ENCODE data around the gene VAMP4.
"Not testable (repeated sequence)": the region's sequence is repeated elsewhere in the genome, so short reads cannot be mapped to it uniquely, and the experiment has no call there.

The VAMP4 gene

DNA sequence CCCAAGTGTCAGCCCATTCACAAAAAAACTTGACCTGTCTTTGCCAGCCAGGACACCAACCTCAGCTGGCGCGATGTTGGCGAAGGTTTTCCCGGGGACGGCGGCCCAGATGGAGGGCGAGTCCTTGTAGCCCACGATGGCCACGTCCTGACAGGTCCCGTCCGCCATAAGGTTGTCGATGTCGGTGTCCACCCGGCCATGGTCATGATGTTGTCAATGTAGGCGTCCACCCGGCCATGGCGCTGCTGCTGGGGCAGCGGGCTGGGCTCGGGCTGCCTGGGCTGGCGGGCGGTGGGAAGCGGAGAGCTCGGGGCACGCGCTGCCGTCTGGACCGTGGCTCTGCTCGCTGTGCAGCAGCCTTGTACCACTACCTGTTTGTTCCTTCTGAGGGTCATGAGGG is 71.1 kb downstream of the VAMP4 start:
- Histone ChIP-seq H3K9ac (ENCODE audit: insufficient read length) (no peak overlapping the region), H3K4me3 (no peak overlapping the region), H3K9me3 (ENCODE audit: low read depth, low read length) (no peaks in the 10 kb centered on the region), H3K36me3 (ENCODE audit: insufficient read depth, low read length) (no peaks in the 10 kb centered on the region), H3K27ac (no peak overlapping the region)
- TF ChIP-seq POLR2AphosphoS5 (IDR thresholded peaks at IDR 0.05; ENCODE audit: borderline replicate concordance, low read depth, low read length): no peak
- TF ChIP-seq EZH2 (IDR thresholded peaks at IDR 0.05): no peak
- TF ChIP-seq FOXP2 (optimal IDR thresholded peaks at IDR 0.05; ENCODE audit: control extremely low read depth, extremely low read length, insufficient read depth): no peak
- no peak for DNase-seq (ENCODE audit: low read depth, low spot score)

GRCh38 chr1:171668372-171668771 is 73.5 kb downstream of the VAMP4 start:
- no peak for DNase-seq (ENCODE audit: low read depth, low spot score)
- H3K4me3 ChIP-seq: no peak overlapping the region
- no peaks in the 10 kb centered on the region for H3K9me3 ChIP-seq (ENCODE audit: low read depth, low read length)
- no peaks in the 10 kb centered on the region for H3K36me3 ChIP-seq (ENCODE audit: insufficient read depth, low read length)
- TF ChIP-seq FOXP2 (optimal IDR thresholded peaks at IDR 0.05; ENCODE audit: control extremely low read depth, extremely low read length, insufficient read depth) (no peak), POLR2AphosphoS5 (IDR thresholded peaks at IDR 0.05; ENCODE audit: borderline replicate concordance, low read depth, low read length) (no peak), EZH2 (IDR thresholded peaks at IDR 0.05) (no peak)
- H3K27ac ChIP-seq: no peak overlapping the region
- H3K9ac ChIP-seq (ENCODE audit: insufficient read length): no peak overlapping the region

DNA sequence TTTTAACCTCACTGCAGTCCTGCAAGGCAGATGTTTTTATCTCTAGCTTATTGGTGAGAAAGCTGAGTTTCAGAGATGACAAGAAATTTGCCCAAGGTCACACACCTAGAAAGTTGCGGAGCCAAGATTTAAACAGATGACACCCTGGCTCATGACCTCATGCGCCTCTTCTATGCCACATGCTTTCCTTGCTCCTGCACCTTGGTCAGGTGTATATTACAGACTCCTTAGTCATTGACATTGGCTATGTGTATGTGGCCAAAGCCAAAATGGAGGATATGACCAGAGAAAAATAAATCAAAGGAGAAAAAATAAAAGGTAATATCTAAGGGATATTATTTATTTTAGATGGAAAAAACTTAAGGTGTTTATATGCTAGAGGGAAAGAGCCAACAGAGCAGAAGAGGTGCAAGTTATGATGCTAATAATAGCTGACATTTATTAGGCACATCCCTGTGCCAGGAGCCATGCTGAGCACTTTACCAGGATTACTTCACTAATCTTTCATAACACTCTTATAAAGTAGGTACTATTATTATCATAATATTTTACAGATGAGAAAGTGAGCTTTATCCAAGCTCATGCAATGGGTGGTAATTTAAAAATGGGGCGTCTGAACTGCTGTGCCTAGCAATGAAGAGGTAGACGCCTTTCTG is 75.6 kb downstream of the VAMP4 start:
- no peak overlapping the region for H3K9ac ChIP-seq (ENCODE audit: insufficient read length)

GRCh38 chr1:171664976-171665375 is 76.9 kb downstream of the VAMP4 start:
- Histone ChIP-seq H3K9ac (ENCODE audit: insufficient read length) (no peak overlapping the region), H3K4me3 (no peak overlapping the region), H3K27ac (no peak overlapping the region), H3K9me3 (ENCODE audit: low read depth, low read length) (no peaks in the 10 kb centered on the region), H3K36me3 (ENCODE audit: insufficient read depth, low read length) (no peaks in the 10 kb centered on the region)
- DNase-seq (ENCODE audit: low read depth, low spot score): no peak
- TF ChIP-seq EZH2 (IDR thresholded peaks at IDR 0.05): no peak

More for the DNA sequence above, 75.6 kb downstream of the VAMP4 start:
- Histone ChIP-seq H3K9me3 (ENCODE audit: low read depth, low read length) (no peaks in the 10 kb centered on the region), H3K27ac (no peak overlapping the region), H3K36me3 (ENCODE audit: insufficient read depth, low read length) (no peaks in the 10 kb centered on the region), H3K4me3 (no peak overlapping the region)
- TF ChIP-seq POLR2AphosphoS5 (IDR thresholded peaks at IDR 0.05; ENCODE audit: borderline replicate concordance, low read depth, low read length): no peak
- TF ChIP-seq FOXP2 (optimal IDR thresholded peaks at IDR 0.05; ENCODE audit: control extremely low read depth, extremely low read length, insufficient read depth): no peak
- TF ChIP-seq EZH2 (IDR thresholded peaks at IDR 0.05): no peak
- no peak for DNase-seq (ENCODE audit: low read depth, low spot score)

DNA sequence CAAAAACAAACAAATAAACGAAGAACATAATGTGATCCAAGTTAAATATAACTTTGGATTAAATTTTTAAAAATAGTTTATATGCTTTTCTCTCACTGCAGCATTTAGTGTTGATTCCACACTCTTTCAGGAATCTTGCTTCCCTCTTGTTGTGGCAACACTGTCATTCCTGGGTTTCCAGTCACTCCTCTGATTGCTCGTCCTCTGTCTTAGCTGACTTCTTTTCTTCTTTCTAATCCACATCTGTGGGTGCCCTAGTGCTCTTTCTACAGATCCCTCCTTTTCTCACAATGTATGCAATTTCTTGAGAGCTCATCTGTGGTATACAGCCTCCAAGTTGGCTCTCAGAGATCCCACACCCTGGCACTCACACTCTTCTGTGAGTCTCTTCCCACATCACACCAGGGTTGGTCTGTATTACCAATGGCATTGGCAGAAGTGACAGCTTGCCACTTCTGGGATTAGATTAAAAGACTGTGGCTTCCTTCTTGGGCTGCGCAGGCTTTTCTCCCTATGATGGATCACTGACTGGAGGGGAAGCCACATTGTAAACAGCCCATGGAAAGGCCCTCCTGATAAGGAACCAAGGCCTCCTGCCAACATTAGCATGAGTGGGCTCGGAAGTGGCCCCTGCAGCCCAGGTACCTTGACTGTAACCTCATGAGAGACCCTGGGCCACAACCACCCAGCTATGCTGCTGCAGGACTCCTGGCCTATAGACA is 77.8 kb downstream of the VAMP4 start:
- no peaks in the 10 kb centered on the region for H3K36me3 ChIP-seq (ENCODE audit: insufficient read depth, low read length)
- TF ChIP-seq POLR2AphosphoS5 (IDR thresholded peaks at IDR 0.05; ENCODE audit: borderline replicate concordance, low read depth, low read length): no peak
- no peak for TF ChIP-seq FOXP2 (optimal IDR thresholded peaks at IDR 0.05; ENCODE audit: control extremely low read depth, extremely low read length, insufficient read depth)
- TF ChIP-seq EZH2 (IDR thresholded peaks at IDR 0.05): no peak
- H3K9me3 ChIP-seq (ENCODE audit: low read depth, low read length): no peaks in the 10 kb centered on the region
- no peak overlapping the region for H3K9ac ChIP-seq (ENCODE audit: insufficient read length)
- H3K4me3 ChIP-seq: no peak overlapping the region
- DNase-seq (ENCODE audit: low read depth, low spot score): no peak
- no peak overlapping the region for H3K27ac ChIP-seq

GRCh38 chr1:171663036-171663853 is 78.6 kb downstream of the VAMP4 start:
- Histone ChIP-seq H3K9ac (ENCODE audit: insufficient read length) (no peak overlapping the region), H3K4me3 (no peak overlapping the region), H3K9me3 (ENCODE audit: low read depth, low read length) (no peaks in the 10 kb centered on the region), H3K27ac (no peak overlapping the region), H3K36me3 (ENCODE audit: insufficient read depth, low read length) (no peaks in the 10 kb centered on the region)
- DNase-seq (ENCODE audit: low read depth, low spot score): no peak
- TF ChIP-seq POLR2AphosphoS5 (IDR thresholded peaks at IDR 0.05; ENCODE audit: borderline replicate concordance, low read depth, low read length): no peak
- TF ChIP-seq EZH2 (IDR thresholded peaks at IDR 0.05): no peak
- TF ChIP-seq FOXP2 (optimal IDR thresholded peaks at IDR 0.05; ENCODE audit: control extremely low read depth, extremely low read length, insufficient read depth): no peak

GRCh38 chr1:171661076-171661650 is 80.7 kb downstream of the VAMP4 start:
- H3K27ac ChIP-seq: no peak overlapping the region
- H3K9ac ChIP-seq (ENCODE audit: insufficient read length): no peak overlapping the region
- H3K36me3 ChIP-seq (ENCODE audit: insufficient read depth, low read length): no peaks in the 10 kb centered on the region
- no peak for TF ChIP-seq EZH2 (IDR thresholded peaks at IDR 0.05)
- TF ChIP-seq FOXP2 (optimal IDR thresholded peaks at IDR 0.05; ENCODE audit: control extremely low read depth, extremely low read length, insufficient read depth): no peak
- no peak for TF ChIP-seq POLR2AphosphoS5 (IDR thresholded peaks at IDR 0.05; ENCODE audit: borderline replicate concordance, low read depth, low read length)
- no peaks in the 10 kb centered on the region for H3K9me3 ChIP-seq (ENCODE audit: low read depth, low read length)
- H3K4me3 ChIP-seq: no peak overlapping the region
- no peak for DNase-seq (ENCODE audit: low read depth, low spot score)

- H3K9me3 ChIP-seq (ENCODE audit: low read depth, low read length); DNase-seq (ENCODE audit: low read depth, low spot score): not testable (repeated sequence)
Observed at GRCh38 chr1:171656206-171656605, 85.7 kb downstream of the VAMP4 start.

More at GRCh38 chr1:171656206-171656605, 85.7 kb downstream of the VAMP4 start:
- not testable (repeated sequence) for H3K4me3 ChIP-seq; H3K36me3 ChIP-seq (ENCODE audit: insufficient read depth, low read length); H3K9ac ChIP-seq (ENCODE audit: insufficient read length); H3K27ac ChIP-seq

All from SK-N-MC (cell line).